Thoracic aorta (tissue), 2 donors: Measurements from ENCODE around the gene LRMDA. TPM values are rescaled to one million over a fixed set of nuclear protein-coding genes. Genes with fewer than 3 reads are reported as not detected.

Source experiments
- ATAC-seq: fragments of 150-250 bp; one replicate; pipeline ENCODE4 v1.8.0; 2017; ENCODE audit warnings: low read depth; ENCODE audit not compliant: insufficient number of reproducible peaks, low FRiP score
- DNase-seq: peaks from one replicate; pipeline ENCODE4 v3.0.0-alpha.2; 2020; ENCODE audit warnings: low spot score
- H3K27ac ChIP-seq, 2 donors: fragments of 200-600 bp; sonication (generic); 1 replicate in 1 of 2; 2 replicates in 1 of 2; pipeline ENCODE4 v1.5.1; 2016; ENCODE audit warnings: mild to moderate bottlenecking in 2 of 2, moderate library complexity in 2 of 2
- H3K27me3 ChIP-seq: fragments of 200-600 bp; sonication (generic); replicated peaks from 2 replicates; pipeline ENCODE4 v1.6.0; 2016; ENCODE audit warnings: mild to moderate bottlenecking; ENCODE audit not compliant: insufficient read depth
- H3K36me3 ChIP-seq: fragments of 200-600 bp; sonication (generic); one replicate; pipeline ENCODE4 v1.5.1; 2016
- H3K4me1 ChIP-seq, 2 donors: fragments of 200-600 bp; sonication (generic); 1 replicate in 1 of 2; 2 replicates in 1 of 2; pipeline versions ENCODE4 v1.5.1 to v1.6.0; 2016; ENCODE audit warnings: low read depth in 2 of 2, mild to moderate bottlenecking in 1 of 2; ENCODE audit not compliant: control insufficient read depth in 1 of 2
- H3K4me3 ChIP-seq: fragments of 200-600 bp; sonication (generic); 2 replicates; pipeline ENCODE4 v1.5.1; 2016; ENCODE audit warnings: mild to moderate bottlenecking
- H3K9me3 ChIP-seq: fragments of 200-600 bp; sonication (generic); 2 replicates; pipeline ENCODE4 v1.5.1; 2016
- CTCF ChIP-seq: fragments of 200-600 bp; sonication (generic); IDR thresholded peaks from one replicate; pipeline ENCODE4 v1.5.1; 2019; ENCODE audit warnings: antibody characterized with exemption
- total RNA-seq, 2 donors: library from RNA; depleted of rRNA; stranded (reverse); fragments of >200 nt; gene quantifications; one replicate each; pipeline versions ENCODE4 v1.1.0 to v1.2.3, GENCODE V29; 2016

The LRMDA gene
- total RNA-seq, 2 donors from 2014 or later = 8.3 to 36.6 TPM

DNA sequence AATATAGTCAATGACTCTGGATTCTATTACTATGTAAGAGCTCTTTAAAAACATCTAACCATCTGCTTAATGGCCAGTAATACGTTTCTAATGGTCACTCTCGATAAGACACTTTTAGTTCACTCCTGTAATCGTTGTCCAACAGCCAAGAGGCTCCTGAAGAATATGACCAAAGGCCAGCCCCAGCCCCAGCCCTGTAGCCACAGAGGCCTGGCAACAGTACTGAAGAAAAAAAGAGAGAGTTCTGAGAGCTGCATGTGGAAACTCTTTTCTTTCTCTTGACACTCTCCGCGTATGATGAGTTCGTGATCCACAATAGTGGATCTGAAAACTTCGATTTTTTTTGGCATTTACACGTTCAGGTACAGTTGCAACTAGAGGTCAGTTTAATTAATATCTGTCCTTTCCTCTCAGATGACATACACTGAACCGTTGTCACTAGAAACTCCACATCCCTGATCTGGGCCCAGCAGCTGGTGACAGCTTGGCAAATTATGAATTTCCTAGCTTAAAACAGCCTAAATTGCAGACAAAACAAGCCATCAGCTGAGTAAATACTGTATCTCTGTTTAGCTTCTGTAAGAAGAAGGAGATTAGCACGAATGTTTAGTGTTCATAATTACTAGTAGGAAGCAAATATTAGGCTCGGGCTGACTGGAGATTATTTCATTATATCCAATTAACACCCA, 456.7 kb downstream of the LRMDA start:
- Histone ChIP-seq H3K27me3 (no peaks in the 10 kb centered on the region), H3K9me3 (no peaks in the 10 kb centered on the region), H3K27ac (no peak overlapping the region), H3K4me3 (no peak overlapping the region), H3K4me1 (no peaks in the 10 kb centered on the region), H3K36me3 (no peaks in the 10 kb centered on the region)
- ATAC-seq (no peak), DNase-seq (no peak)
- TF ChIP-seq CTCF = no peak

DNA sequence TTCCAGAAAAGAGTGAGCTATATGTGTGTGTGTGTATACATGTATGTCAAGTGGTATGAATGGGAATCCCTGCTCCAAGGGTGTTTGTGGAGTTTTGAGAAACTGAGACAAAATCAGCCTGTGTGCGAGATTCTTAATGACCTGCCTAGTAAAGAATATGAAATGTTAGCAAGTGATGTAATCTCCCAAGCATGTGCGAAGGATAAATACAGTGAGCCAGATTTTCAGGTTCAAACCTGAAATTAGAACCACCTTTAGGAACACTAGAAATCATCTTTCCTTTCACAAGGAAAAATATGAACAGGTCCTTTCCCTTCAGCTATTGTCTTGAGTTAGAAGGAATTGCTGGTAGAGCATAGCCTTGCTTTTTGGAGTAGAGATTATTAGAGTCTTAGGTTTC, 457.6 kb downstream of the LRMDA start:
- DNase-seq (no peak), ATAC-seq (no peak)
- TF ChIP-seq CTCF = no peak
- no peak overlapping the region for H3K27ac ChIP-seq
- no peak overlapping the region for H3K4me3 ChIP-seq
- H3K4me1 ChIP-seq = no peaks in the 10 kb centered on the region
- H3K9me3 ChIP-seq = no peaks in the 10 kb centered on the region
- no peaks in the 10 kb centered on the region for H3K36me3 ChIP-seq
- H3K27me3 ChIP-seq = no peaks in the 10 kb centered on the region

DNA sequence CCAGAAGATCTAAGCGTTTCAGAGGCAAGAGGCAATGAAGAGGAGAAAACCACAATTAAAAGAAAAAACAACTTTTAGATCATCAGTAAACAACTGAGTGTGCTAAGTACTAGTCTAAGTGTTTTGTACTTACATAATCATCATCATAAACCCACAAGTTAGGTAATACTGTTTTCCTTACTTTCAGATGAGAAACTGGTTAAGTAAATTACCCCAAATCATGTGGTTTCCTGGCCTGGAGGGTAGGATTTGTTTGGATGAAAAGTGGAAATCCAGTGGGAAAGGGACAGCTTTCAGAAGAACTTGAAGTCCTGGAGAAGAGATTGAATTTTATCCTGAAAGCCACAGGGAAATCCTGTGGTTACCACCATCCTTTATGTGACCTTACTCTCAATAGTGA, 463.3 kb downstream of the LRMDA start:
- DNase-seq (no peak), ATAC-seq (no peak)
- no peaks in the 10 kb centered on the region for H3K4me1 ChIP-seq
- H3K27ac ChIP-seq = no peak overlapping the region
- no peaks in the 10 kb centered on the region for H3K27me3 ChIP-seq
- H3K9me3 ChIP-seq = no peaks in the 10 kb centered on the region
- no peaks in the 10 kb centered on the region for H3K36me3 ChIP-seq
- no peak for TF ChIP-seq CTCF
- no peak overlapping the region for H3K4me3 ChIP-seq

DNA sequence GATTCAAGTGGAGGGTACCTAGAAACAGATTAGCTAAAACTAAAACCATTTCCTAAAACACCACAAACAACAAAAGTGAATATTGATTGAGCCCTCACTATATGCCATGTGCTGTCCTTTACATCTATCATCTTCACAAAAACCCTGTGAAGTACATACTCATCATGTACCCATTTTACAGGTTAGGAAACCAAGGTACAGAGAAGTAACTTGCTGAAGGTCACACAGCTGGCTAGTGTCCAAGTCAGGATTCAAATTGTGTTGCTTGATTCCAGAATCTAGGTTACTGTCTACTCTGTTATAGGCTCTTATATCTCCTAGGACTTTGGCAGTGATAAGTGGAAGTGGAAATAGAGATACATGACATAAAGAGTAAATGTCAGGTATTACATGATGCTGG, 463.8 kb downstream of the LRMDA start:
- no peaks in the 10 kb centered on the region for H3K9me3 ChIP-seq
- TF ChIP-seq CTCF = no peak
- no peak overlapping the region for H3K4me3 ChIP-seq
- no peaks in the 10 kb centered on the region for H3K36me3 ChIP-seq
- H3K4me1 ChIP-seq = no peaks in the 10 kb centered on the region
- DNase-seq (no peak), ATAC-seq (no peak)
- no peaks in the 10 kb centered on the region for H3K27me3 ChIP-seq
- H3K27ac ChIP-seq = no peak overlapping the region

DNA sequence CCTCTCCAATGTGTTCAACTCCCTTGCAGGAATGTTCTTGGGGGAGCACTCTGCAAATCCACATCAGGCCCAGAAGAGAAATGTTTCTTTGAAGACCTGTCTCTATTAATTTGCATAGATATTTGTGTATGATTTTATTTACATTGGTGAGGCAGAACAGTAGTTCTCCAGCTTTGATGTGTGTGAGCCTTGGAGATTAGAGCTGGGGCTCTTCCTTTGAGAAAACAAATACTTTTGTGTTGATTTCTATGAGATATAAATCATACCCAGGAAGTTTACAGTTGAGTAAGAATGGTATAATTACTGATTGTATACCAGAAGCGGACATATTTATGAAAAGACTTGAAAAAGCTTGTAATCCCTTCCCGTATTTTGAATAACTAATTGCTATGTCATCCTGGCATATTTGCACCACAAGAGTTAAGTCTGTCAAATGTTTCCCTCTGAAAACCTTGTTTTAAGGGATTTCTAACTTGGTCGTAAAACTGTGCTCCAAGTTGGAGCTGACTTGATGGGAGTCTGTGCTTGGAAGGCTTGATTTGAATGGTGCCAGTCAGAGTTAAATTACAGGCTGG, 468.5 kb downstream of the LRMDA start:
- no peak for TF ChIP-seq CTCF
- no peaks in the 10 kb centered on the region for H3K36me3 ChIP-seq
- no peaks in the 10 kb centered on the region for H3K9me3 ChIP-seq
- no peak overlapping the region for H3K4me3 ChIP-seq
- H3K4me1 ChIP-seq = no peaks in the 10 kb centered on the region
- DNase-seq (no peak), ATAC-seq (no peak)
- H3K27me3 ChIP-seq = no peaks in the 10 kb centered on the region
- no peak overlapping the region for H3K27ac ChIP-seq
